Activated CD4-positive, alpha-beta memory T cell treated with anti-CD3 and anti-CD28 coated beads, Interleukin-2, amount 10 ng/mL, durations not matched to agents 7 days and 5 days (primary cell): ENCODE results near the gene KCNN2. TPM values are rescaled to one million over a fixed set of nuclear protein-coding genes. Genes with fewer than 3 reads are reported as not detected.

Experiments
- CTCF ChIA-PET: fragments of 350-600 bp; sonication (Branson Sonifier 250); formaldehyde crosslinking; loops from one replicate; lab custom pipeline; 2021; ENCODE audit warnings: antibody characterized with exemption, inconsistent platforms; lab: Charles Lee
- POLR2A ChIA-PET: fragments of 350-600 bp; sonication (Branson Sonifier 250); formaldehyde crosslinking; loops from one replicate; lab custom pipeline; 2021; ENCODE audit warnings: antibody characterized with exemption; lab: Charles Lee
- DNase-seq: peaks from one replicate; pipeline ENCODE4 v3.0.0-alpha.2; 2020
- H3K27ac Mint-ChIP-seq: one replicate; pipeline ENCODE4 v1.8.0; 2021; ENCODE audit warnings: mild to moderate bottlenecking, mixed read lengths
- H3K27me3 Mint-ChIP-seq: one replicate; pipeline ENCODE4 v1.8.0; 2021; ENCODE audit warnings: mixed read lengths
- H3K36me3 Mint-ChIP-seq: one replicate; pipeline ENCODE4 v1.8.0; 2021; ENCODE audit warnings: low read depth, mixed read lengths
- H3K4me1 Mint-ChIP-seq: one replicate; pipeline ENCODE4 v1.8.0; 2021; ENCODE audit warnings: mixed read lengths
- H3K4me3 Mint-ChIP-seq: one replicate; pipeline ENCODE4 v1.8.0; 2021; ENCODE audit warnings: mild to moderate bottlenecking, mixed read lengths
- H3K9me3 Mint-ChIP-seq: one replicate; pipeline ENCODE4 v1.8.0; 2021; ENCODE audit warnings: mixed read lengths
- total RNA-seq, 2 experiments: library from RNA; stranded (reverse); gene quantifications; one replicate each; pipeline ENCODE4 v1.2.3, GENCODE V29; 2021

Gene KCNN2
- total RNA-seq: not detected

DNA sequence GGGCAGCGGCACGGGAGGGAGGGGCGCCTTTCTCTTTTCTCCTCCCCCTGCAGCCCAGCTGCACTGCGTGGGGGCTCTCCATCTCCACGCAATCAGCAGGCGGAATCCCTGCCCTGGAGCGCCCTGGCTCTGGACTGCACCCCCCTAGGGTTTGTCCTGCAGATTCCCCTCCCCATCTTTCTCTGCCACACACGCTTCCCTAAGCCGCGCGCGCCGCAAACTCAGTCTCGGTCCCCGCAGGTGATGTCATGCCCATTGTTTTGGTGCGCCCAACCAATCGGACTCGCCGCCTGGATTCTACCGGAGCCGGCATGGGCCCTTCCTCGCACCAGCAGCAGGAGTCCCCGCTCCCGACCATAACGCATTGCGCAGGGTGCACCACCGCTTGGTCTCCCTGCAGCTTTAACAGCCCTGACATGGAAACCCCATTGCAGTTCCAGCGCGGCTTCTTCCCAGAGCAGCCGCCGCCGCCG, at the start of gene KCNN2:
Gene KCNN2, plus strand, starts transcription at position 347 of the 473 bp plus-strand sequence. Its CDS starts 70 bp downstream, at position 417.
- Mint-ChIP-seq H3K27ac (no peak within 1 kb of the TSS), H3K27me3 (peaks cover 46% of the 10 kb centered on the region), H3K36me3 (peaks cover 3% of the 10 kb centered on the region), H3K4me3 (peak within 1 kb of the TSS; percentile 43), H3K9me3 (no peaks in the 10 kb centered on the region), H3K4me1 (peaks cover 3% of the 10 kb centered on the region)
- ChIA-PET POLR2A (no interaction called here), CTCF (no interaction called here)
- no peak for DNase-seq

DNA sequence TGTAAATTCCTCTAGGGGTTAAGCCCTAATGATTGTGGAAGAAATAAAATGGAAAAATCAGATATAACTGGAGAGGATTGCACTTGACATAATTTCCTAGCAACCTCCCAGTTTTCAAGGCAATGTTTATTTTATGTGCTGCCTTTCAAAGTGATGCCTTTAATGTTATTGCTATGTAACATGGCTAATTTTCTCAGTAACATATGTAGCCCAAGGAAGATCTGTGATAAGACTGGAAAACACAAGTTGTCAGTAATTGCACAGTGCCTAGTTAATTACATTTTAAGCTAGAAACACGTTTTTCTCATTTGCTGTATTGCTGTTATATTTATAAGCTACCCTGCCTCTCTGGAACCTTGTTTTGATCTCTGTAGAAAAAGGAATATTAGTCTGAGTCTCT, 49.2 kb upstream of the KCNN2 start:
- Mint-ChIP-seq H3K9me3 (no peaks in the 10 kb centered on the region), H3K4me3 (no peak overlapping the region), H3K27ac (no peak overlapping the region), H3K36me3 (no peaks in the 10 kb centered on the region), H3K27me3 (no peaks in the 10 kb centered on the region), H3K4me1 (no peaks in the 10 kb centered on the region)
- CTCF ChIA-PET: interaction anchor here (0.6 kb wide), 1 partner anchor 86 kb away, joined by 3 read pairs; no protein-coding TSS in a partner anchor
- no peak for DNase-seq
- POLR2A ChIA-PET: no interaction called here

DNA sequence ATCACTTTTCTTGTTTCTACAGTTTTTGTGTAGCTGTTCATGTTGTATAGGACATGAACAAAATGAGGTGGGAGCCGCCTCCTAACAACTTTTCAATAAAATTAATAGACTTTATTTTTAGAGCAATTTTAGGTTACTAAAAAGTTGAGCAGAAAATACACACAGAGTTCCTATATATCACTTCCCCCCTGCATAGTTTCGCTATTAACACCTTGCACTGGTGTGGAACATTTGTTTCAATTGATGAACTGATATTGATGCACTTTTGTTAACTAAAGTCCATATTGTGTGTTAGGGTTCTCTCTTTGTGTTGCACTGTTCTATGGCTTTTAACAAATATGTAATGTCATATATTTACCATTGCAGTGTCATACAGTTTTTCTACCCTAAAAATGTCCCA, 47.8 kb upstream of the KCNN2 start:
- H3K27me3 Mint-ChIP-seq: no peaks in the 10 kb centered on the region
- no peak overlapping the region for H3K27ac Mint-ChIP-seq
- no peak overlapping the region for H3K4me3 Mint-ChIP-seq
- H3K4me1 Mint-ChIP-seq: no peaks in the 10 kb centered on the region
- H3K36me3 Mint-ChIP-seq: no peaks in the 10 kb centered on the region
- no peak for DNase-seq
- ChIA-PET CTCF (no interaction called here), POLR2A (no interaction called here)
- H3K9me3 Mint-ChIP-seq: no peaks in the 10 kb centered on the region

DNA sequence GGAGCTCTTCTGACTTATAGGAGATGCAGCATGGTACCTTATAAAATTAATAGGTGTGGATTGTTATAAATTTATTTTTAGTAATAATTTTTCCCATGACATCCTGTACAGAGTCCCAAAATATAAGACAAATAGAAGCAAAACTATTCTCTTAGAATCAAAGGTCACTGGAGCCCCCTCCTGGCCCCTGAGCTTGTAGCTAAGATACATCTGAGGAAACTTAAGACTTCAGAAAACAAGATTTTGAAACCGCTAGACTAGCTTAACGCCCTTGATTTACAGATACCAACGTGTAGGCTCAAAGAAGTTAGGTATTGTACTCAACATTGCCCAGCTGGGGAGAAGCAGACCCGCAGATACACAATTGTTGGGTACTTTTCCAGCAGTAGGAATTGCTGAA, 45.7 kb upstream of the KCNN2 start:
- no peaks in the 10 kb centered on the region for H3K9me3 Mint-ChIP-seq
- POLR2A ChIA-PET: no interaction called here
- H3K27ac Mint-ChIP-seq: no peak overlapping the region
- no peaks in the 10 kb centered on the region for H3K36me3 Mint-ChIP-seq
- H3K4me3 Mint-ChIP-seq: no peak overlapping the region
- CTCF ChIA-PET: no interaction called here
- no peak for DNase-seq
- H3K27me3 Mint-ChIP-seq: no peaks in the 10 kb centered on the region
- no peaks in the 10 kb centered on the region for H3K4me1 Mint-ChIP-seq

DNA sequence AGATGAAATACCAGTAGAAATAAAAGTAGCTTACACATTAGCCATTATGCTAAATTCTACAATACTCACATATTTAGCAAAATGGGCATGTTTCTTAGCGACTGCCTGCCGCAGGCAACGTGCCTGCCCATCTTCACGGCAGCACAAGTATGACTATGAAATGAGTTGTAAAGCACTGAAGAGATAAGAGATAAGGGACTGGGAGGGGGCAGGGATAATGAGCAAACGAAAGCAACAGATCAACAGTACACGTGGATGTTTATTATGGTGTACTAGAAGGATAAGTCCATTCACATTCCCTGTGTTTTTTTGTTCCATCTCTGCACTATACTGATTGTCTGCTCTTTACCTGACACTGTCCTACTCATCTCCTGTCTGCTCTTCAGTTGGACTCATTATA, 44.1 kb upstream of the KCNN2 start:
- H3K36me3 Mint-ChIP-seq: no peaks in the 10 kb centered on the region
- no peak overlapping the region for H3K4me3 Mint-ChIP-seq
- DNase-seq: no peak
- H3K27ac Mint-ChIP-seq: no peak overlapping the region
- H3K27me3 Mint-ChIP-seq: no peaks in the 10 kb centered on the region
- ChIA-PET POLR2A (no interaction called here), CTCF (no interaction called here)
- no peaks in the 10 kb centered on the region for H3K4me1 Mint-ChIP-seq
- H3K9me3 Mint-ChIP-seq: no peaks in the 10 kb centered on the region

DNA sequence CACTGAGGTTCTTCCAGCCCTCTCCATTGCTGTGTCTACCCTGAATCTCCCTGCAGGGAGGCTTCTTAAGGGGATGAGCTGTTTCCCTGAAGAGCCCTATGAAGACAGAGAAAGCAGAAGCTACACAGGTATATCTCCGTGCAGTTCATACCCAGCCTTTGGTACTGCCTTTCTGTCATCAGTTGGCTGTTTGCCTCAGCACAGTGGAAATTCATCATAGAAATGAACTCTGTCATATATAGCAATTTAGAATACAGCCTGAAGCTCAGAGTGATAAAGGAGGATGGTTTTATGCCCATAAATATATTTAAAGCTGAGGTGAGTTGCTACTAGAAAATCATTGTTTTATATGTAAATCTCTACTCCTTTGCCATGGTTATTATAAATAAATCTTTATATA, 42.6 kb upstream of the KCNN2 start:
- ChIA-PET CTCF (no interaction called here), POLR2A (no interaction called here)
- DNase-seq: no peak
- Mint-ChIP-seq H3K4me3 (no peak overlapping the region), H3K27ac (no peak overlapping the region), H3K27me3 (no peaks in the 10 kb centered on the region), H3K36me3 (no peaks in the 10 kb centered on the region), H3K9me3 (no peaks in the 10 kb centered on the region), H3K4me1 (no peaks in the 10 kb centered on the region)

DNA sequence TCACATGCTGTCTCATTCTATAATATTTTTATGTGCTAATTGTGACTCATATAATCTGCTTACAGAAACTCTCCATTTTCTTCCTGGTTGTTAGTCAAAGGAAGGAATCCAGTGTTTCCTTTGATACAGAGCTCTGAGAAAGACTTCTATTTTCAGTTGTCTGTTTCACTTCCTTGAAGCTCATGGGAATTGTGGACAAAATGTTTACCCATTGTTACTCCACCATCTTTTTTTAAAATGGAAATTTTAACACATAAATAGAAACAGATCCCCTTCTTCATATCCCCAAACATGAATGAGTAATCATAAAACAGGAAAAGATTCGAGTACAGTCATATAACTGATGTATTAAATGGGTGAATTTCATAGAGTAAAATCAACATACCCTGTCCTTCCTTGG, 42.0 kb upstream of the KCNN2 start:
- H3K4me1 Mint-ChIP-seq: no peaks in the 10 kb centered on the region
- ChIA-PET CTCF (no interaction called here), POLR2A (no interaction called here)
- no peaks in the 10 kb centered on the region for H3K27me3 Mint-ChIP-seq
- no peaks in the 10 kb centered on the region for H3K36me3 Mint-ChIP-seq
- no peak for DNase-seq
- no peak overlapping the region for H3K4me3 Mint-ChIP-seq
- H3K9me3 Mint-ChIP-seq: no peaks in the 10 kb centered on the region
- no peak overlapping the region for H3K27ac Mint-ChIP-seq

DNA sequence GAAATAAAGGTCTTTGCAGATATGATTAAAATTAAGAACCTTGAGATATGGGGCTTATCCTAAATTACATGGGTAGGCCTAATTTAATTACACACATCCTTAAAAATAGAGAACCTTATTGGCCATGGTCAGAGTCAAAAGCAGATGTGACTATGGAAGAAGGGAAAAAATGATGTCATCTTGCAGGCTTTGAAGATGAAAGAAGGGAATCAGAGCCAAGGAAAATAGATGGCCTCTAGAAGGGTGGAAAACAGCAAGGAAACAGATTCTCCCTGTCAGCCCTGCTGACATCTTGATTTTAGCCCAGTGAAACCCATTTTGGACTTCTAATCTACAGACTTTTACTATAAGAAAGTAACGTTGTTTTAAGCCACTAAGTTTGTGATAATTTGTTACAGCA, 37.6 kb upstream of the KCNN2 start:
- no peaks in the 10 kb centered on the region for H3K9me3 Mint-ChIP-seq
- H3K27me3 Mint-ChIP-seq: no peaks in the 10 kb centered on the region
- no peak overlapping the region for H3K27ac Mint-ChIP-seq
- no peak for DNase-seq
- ChIA-PET POLR2A (no interaction called here), CTCF (no interaction called here)
- H3K36me3 Mint-ChIP-seq: no peaks in the 10 kb centered on the region
- H3K4me3 Mint-ChIP-seq: no peak overlapping the region
- no peaks in the 10 kb centered on the region for H3K4me1 Mint-ChIP-seq

DNA sequence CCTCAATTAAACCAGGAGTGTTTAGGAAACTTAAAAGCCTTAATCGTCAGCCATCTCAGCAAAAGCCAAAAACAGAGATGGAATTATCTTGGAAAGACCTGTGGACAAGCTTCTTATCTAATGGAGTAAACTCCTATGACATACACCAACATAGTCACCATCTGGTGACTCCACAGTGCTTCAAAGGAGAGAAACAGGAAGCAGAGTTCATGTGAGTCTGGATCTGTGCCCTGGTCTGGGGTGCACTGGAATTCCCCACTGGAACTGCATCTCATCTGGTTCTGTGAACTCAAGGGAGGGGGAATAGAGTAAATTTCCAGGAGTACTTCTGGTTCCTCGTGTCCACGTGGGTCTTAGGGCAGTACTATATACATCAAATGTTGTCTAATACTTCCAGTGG, 36.3 kb upstream of the KCNN2 start:
- Mint-ChIP-seq H3K36me3 (no peaks in the 10 kb centered on the region), H3K27me3 (no peaks in the 10 kb centered on the region), H3K4me1 (no peaks in the 10 kb centered on the region), H3K27ac (no peak overlapping the region), H3K4me3 (no peak overlapping the region), H3K9me3 (no peaks in the 10 kb centered on the region)
- no peak for DNase-seq
- POLR2A ChIA-PET: no interaction called here
- CTCF ChIA-PET: no interaction called here

DNA sequence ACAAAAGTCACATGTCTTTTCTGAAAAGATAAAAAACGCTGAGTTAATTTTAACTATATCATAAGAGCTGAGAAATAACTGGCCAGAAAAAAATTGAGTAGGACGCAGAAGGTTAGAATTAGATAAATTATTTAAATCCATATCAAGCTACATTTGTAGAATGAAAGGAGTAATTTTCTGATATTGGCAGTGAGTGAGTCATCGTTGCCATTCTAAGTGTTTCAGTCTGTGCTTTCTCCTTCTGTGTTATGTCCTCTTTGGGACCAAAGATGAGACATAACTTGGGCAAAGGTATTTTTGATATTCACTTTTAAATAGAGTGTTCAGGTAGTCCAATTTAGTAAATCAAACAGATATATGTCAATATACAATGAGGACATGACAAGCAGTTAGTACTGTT, 34.4 kb upstream of the KCNN2 start:
- no peak for DNase-seq
- ChIA-PET CTCF (no interaction called here), POLR2A (no interaction called here)
- no peaks in the 10 kb centered on the region for H3K27me3 Mint-ChIP-seq
- no peak overlapping the region for H3K4me3 Mint-ChIP-seq
- H3K36me3 Mint-ChIP-seq: no peaks in the 10 kb centered on the region
- H3K27ac Mint-ChIP-seq: no peak overlapping the region
- H3K9me3 Mint-ChIP-seq: no peaks in the 10 kb centered on the region
- H3K4me1 Mint-ChIP-seq: no peaks in the 10 kb centered on the region

DNA sequence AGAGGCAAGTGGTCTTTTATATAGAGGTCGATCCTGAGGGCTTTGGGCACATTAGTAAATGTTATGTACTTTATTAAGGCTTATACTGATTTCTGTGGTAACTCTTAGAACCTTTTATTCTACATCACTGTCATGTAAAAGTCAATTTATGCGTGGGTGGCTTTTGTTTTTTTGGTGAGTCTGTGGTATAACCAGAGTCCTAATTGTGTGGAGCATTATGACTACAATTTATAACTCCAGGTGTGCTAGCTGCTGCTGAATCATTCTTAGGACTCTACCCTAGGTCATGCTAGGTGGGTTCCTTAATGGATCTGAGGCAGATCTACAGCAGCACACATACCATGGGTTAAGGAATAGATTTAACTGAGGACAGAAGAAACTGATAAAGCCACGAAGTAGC, 33.9 kb upstream of the KCNN2 start:
- CTCF ChIA-PET: no interaction called here
- no peaks in the 10 kb centered on the region for H3K27me3 Mint-ChIP-seq
- no peaks in the 10 kb centered on the region for H3K36me3 Mint-ChIP-seq
- DNase-seq: no peak
- H3K27ac Mint-ChIP-seq: no peak overlapping the region
- no peaks in the 10 kb centered on the region for H3K4me1 Mint-ChIP-seq
- H3K4me3 Mint-ChIP-seq: no peak overlapping the region
- POLR2A ChIA-PET: no interaction called here
- no peaks in the 10 kb centered on the region for H3K9me3 Mint-ChIP-seq

DNA sequence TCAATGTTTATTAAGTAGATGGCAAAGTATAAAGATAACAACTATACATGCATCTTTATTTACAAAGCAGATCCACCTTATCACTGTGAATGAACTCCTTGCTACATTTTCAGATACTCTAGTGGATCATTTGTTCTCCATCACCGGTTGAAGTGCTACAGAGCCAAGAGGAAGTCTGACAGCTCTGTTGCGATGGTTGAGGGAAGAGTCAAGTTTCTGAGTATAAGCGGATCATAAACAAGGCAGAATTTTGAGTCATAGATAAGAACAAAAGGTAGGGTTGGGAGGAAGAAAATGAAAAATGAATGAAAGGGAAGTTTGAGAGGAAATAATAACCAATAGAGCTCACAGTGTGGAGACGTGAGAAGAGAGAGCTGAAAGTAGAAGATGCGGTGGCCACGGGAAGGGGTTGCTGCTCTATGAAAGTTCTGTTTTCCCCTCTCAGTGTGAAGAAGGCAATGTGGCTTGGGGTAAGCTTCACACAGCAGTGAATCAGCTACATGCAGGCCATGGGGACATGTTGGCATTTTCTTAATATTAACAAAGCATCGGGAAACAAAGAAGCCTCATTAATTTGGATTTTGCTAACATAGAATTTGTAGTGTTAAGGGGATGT, 30.8 kb upstream of the KCNN2 start:
- no peaks in the 10 kb centered on the region for H3K36me3 Mint-ChIP-seq
- no peaks in the 10 kb centered on the region for H3K27me3 Mint-ChIP-seq
- CTCF ChIA-PET: no interaction called here

DNA sequence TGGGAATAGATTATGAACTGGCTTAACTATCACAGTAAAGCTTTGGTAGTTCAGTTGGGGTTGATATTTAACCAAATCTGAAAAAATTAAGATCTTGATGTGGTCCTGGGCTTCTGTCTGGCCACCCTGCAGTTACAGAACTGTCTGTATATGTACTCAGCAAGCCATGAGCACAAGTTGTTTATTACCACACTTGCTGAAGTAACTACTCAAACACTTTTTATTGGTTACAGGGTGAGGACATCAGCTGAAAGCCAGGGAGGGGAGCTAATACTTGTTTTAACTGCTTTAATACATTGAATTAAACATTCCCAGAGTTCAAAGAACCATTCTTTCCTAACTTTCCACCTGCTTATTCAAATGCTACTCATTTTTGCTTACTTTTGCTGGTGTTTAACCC, 29.4 kb upstream of the KCNN2 start:
- no peaks in the 10 kb centered on the region for H3K36me3 Mint-ChIP-seq
- H3K9me3 Mint-ChIP-seq: peaks cover 2% of the 10 kb centered on the region
- H3K4me3 Mint-ChIP-seq: no peak overlapping the region
- no peak overlapping the region for H3K27ac Mint-ChIP-seq
- H3K4me1 Mint-ChIP-seq: no peaks in the 10 kb centered on the region
- ChIA-PET POLR2A (no interaction called here), CTCF (no interaction called here)
- no peaks in the 10 kb centered on the region for H3K27me3 Mint-ChIP-seq
- no peak for DNase-seq

More for the DNA sequence above, 30.8 kb upstream of the KCNN2 start:
- Mint-ChIP-seq H3K9me3 (peaks cover 2% of the 10 kb centered on the region), H3K4me1 (no peaks in the 10 kb centered on the region), H3K27ac (no peak overlapping the region), H3K4me3 (no peak overlapping the region)
- POLR2A ChIA-PET: no interaction called here
- DNase-seq: no peak

DNA sequence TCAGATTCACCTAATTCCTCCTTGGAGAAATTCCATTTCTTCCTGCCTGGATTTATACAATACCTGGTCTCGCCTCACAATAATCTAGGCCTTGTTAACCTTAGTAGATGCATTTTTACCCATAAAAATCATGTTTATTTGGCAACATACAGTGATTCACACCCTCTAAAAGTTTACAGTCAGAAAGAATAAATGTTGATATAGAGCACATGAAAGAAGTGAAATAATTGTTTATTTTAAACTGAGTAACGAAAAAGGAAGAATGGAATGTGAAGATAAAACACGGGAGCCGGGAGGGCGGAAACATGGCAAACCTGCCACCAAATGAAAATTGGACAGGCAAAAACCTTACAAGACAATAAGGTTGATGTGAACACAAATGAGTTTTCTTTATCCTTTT, 28.9 kb upstream of the KCNN2 start:
- no peaks in the 10 kb centered on the region for H3K4me1 Mint-ChIP-seq
- DNase-seq: no peak
- POLR2A ChIA-PET: no interaction called here
- H3K4me3 Mint-ChIP-seq: no peak overlapping the region
- no peaks in the 10 kb centered on the region for H3K27me3 Mint-ChIP-seq
- CTCF ChIA-PET: no interaction called here
- H3K27ac Mint-ChIP-seq: no peak overlapping the region
- H3K9me3 Mint-ChIP-seq: peaks cover 2% of the 10 kb centered on the region
- H3K36me3 Mint-ChIP-seq: no peaks in the 10 kb centered on the region
